A673 (cell line): ENCODE measurements around the gene IRX3. TPM values are rescaled to one million over a fixed set of nuclear protein-coding genes. Genes with fewer than 3 reads are reported as not detected.

Source experiments
- BruUV-seq: library from RNA; stranded (reverse); fragments of 400-500 nt; replicated peaks from 2 replicates; lab custom pipeline; 2021; lab: Mats Ljungman, UMichigan
- CTCF ChIA-PET: fragments of 300-600 bp; sonication (Branson Sonifier 250); formaldehyde crosslinking; loops from one replicate; lab custom pipeline; 2022; ENCODE audit warnings: antibody characterized with exemption; lab: Charles Lee
- POLR2A ChIA-PET: fragments of 300-600 bp; sonication (Branson Sonifier 250); formaldehyde crosslinking; loops from one replicate; lab custom pipeline; 2022; ENCODE audit warnings: antibody characterized with exemption; ENCODE audit not compliant: low non-redundant PET; lab: Charles Lee
- DNase-seq: peaks from one replicate; pipeline ENCODE4 v3.0.0-alpha.2; 2015; ENCODE audit warnings: low spot score
- H3K27ac ChIP-seq: fragments of 200-600 bp; sonication (generic); 2 replicates; pipeline ENCODE4 v1.5.1; 2016; ENCODE audit warnings: mixed run types, low read depth, mild to moderate bottlenecking, mixed read lengths, antibody characterized with exemption, low read length; ENCODE audit not compliant: poor library complexity, severe bottlenecking
- H3K27me3 ChIP-seq: fragments of 200-600 bp; sonication (generic); replicated peaks from 2 replicates; pipeline ENCODE4 v1.6.1; 2017; ENCODE audit warnings: mixed run types, low read depth, mild to moderate bottlenecking, mixed read lengths, antibody characterized with exemption, low read length; ENCODE audit not compliant: insufficient read depth, poor library complexity
- H3K36me3 ChIP-seq: fragments of 200-600 bp; sonication (generic); 2 replicates; pipeline ENCODE4 v1.6.1; 2016; ENCODE audit warnings: mixed run types, mild to moderate bottlenecking, mixed read lengths, antibody characterized with exemption, low read length; ENCODE audit not compliant: insufficient read depth, poor library complexity, severe bottlenecking
- H3K4me1 ChIP-seq: fragments of 200-600 bp; sonication (generic); 2 replicates; pipeline ENCODE4 v1.6.1; 2017; ENCODE audit warnings: mixed run types, mild to moderate bottlenecking, mixed read lengths, antibody characterized with exemption, low read length; ENCODE audit not compliant: insufficient read depth, poor library complexity, severe bottlenecking
- H3K4me3 ChIP-seq: fragments of 200-600 bp; sonication (generic); 2 replicates; pipeline ENCODE4 v1.5.1; 2016; ENCODE audit warnings: low read depth, mixed run types, mild to moderate bottlenecking, mixed read lengths, low read length; ENCODE audit not compliant: poor library complexity, severe bottlenecking
- H3K9me3 ChIP-seq: fragments of 200-600 bp; sonication (generic); 2 replicates; pipeline ENCODE4 v1.6.1; 2016; ENCODE audit warnings: mixed run types, low read depth, mild to moderate bottlenecking, mixed read lengths, antibody characterized with exemption, low read length; ENCODE audit not compliant: poor library complexity, severe bottlenecking
- EZH2 ChIP-seq: fragments of 200-600 bp; sonication (generic); IDR thresholded peaks from 2 replicates; pipeline ENCODE4 v1.6.1; 2017; ENCODE audit warnings: borderline replicate concordance, low read depth, mild to moderate bottlenecking, mixed read lengths, antibody characterized with exemption, low read length; ENCODE audit not compliant: poor library complexity, severe bottlenecking
- intact Hi-C: fragments of 100-400 bp; cut with micrococcal nuclease; formaldehyde crosslinking; loops from one replicate; pipeline ENCODE4 v1.10.0; 2022; ENCODE audit not compliant: unreplicated experiment
- total RNA-seq: library from RNA; stranded (reverse); gene quantifications from 2 replicates; pipeline ENCODE4 v1.2.3, GENCODE V29; 2021
- TF ChIP-seq, protein P1 (sequence below): fragments of 300-800, 200-600 bp; sonication (generic); conservative IDR thresholded peaks from 2 replicates; pipeline ENCODE4 v1.5.1; 2017; ENCODE audit warnings: low read depth, mild to moderate bottlenecking, antibody characterized with exemption, low read length, moderate library complexity, mixed read lengths

Gene IRX3
- total RNA-seq, 1 experiment from 2014 or later: 22.9 TPM

DNA sequence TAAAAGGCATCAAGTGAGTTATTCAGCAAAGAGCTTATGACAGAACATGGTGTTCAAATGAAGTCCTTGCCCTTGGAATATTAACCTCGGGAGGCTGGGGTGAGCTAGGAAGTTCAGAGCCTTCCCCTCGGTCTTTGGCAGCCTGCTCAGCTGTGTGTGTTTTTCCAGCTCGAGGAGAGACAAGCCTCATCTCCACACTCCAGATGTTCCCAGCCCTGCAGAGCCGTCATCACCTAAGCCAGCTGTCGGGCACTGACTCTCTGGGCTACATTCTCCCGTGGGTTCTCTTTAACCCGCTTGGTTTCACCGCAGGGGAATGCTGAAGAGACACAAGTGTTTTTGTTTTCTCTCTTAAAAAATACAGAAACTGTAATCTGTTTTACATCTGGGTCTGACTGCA is 47.1 kb downstream of the IRX3 start:
- DNase-seq: no peak
- Histone ChIP-seq H3K27me3 (no peaks in the 10 kb centered on the region), H3K4me1 (no peaks in the 10 kb centered on the region), H3K9me3 (no peaks in the 10 kb centered on the region), H3K36me3 (no peaks in the 10 kb centered on the region), H3K4me3 (no peak overlapping the region), H3K27ac (no peak overlapping the region)
- intact Hi-C loops: no loop called here
- ChIA-PET CTCF (no interaction called here), POLR2A (no interaction called here)
- no TSS peak for BruUV-seq
- no peak for TF ChIP-seq EZH2

DNA sequence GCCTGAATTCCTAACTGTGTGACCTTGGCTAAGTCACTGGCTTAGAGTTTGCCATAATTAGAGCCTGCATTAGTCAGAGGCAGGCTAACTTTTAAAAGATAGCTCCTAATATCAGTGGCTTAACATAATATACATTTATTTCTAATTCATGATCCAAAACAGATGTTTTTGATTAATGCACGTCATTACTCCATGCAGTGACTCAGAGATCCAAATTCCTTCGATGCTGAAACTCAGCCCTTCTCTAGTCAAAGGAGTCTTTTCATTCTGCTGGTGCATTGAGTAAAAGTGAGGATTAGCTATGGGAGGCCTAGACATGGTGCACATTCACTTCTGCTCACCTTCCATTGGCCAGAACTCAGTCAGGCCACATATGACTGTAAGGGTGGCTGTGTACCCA is 49.8 kb downstream of the IRX3 start:
- Histone ChIP-seq H3K27ac (no peak overlapping the region), H3K36me3 (no peaks in the 10 kb centered on the region), H3K4me1 (no peaks in the 10 kb centered on the region), H3K27me3 (no peaks in the 10 kb centered on the region), H3K9me3 (no peaks in the 10 kb centered on the region), H3K4me3 (no peak overlapping the region)
- ChIA-PET CTCF (no interaction called here), POLR2A (no interaction called here)
- intact Hi-C loops: no loop called here
- peak; percentile 33 for DNase-seq
- no peak for TF ChIP-seq EZH2
- TF ChIP-seq, protein P1, sequence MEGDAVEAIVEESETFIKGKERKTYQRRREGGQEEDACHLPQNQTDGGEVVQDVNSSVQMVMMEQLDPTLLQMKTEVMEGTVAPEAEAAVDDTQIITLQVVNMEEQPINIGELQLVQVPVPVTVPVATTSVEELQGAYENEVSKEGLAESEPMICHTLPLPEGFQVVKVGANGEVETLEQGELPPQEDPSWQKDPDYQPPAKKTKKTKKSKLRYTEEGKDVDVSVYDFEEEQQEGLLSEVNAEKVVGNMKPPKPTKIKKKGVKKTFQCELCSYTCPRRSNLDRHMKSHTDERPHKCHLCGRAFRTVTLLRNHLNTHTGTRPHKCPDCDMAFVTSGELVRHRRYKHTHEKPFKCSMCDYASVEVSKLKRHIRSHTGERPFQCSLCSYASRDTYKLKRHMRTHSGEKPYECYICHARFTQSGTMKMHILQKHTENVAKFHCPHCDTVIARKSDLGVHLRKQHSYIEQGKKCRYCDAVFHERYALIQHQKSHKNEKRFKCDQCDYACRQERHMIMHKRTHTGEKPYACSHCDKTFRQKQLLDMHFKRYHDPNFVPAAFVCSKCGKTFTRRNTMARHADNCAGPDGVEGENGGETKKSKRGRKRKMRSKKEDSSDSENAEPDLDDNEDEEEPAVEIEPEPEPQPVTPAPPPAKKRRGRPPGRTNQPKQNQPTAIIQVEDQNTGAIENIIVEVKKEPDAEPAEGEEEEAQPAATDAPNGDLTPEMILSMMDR: no peak
- BruUV-seq: no TSS peak

DNA sequence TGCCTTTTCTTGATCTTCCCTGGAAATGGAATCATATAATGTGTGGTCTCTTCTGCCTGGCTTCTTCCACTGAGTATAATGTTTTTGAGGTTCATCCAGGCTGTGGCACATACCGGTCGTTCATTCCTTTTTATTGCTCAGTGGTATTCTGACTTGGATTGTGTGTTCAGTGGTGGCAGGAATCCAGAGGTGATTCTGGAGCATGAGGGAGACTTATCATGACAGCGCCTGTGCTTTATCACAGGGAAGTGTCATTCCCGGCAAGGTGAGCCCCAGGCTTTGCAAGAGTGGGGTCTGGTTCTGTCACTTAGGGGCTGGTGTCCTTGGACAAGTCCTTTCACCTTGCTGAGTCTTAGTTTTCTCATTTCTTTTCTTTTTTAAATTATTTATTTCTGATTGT is 53.0 kb downstream of the IRX3 start:
- no peaks in the 10 kb centered on the region for H3K36me3 ChIP-seq
- H3K4me1 ChIP-seq: no peaks in the 10 kb centered on the region
- no peak for TF ChIP-seq EZH2
- TF ChIP-seq, protein P1: no peak
- ChIA-PET POLR2A (no interaction called here), CTCF (no interaction called here)
- no TSS peak for BruUV-seq
- intact Hi-C loops: no loop called here
- DNase-seq: no peak
- no peaks in the 10 kb centered on the region for H3K9me3 ChIP-seq
- H3K27me3 ChIP-seq: no peaks in the 10 kb centered on the region
- no peak overlapping the region for H3K4me3 ChIP-seq
- no peak overlapping the region for H3K27ac ChIP-seq
